Upper lobe of left lung (tissue), 6 donors: Measurements from ENCODE around the gene OGDH. TPM values are rescaled to one million over a fixed set of nuclear protein-coding genes. Genes with fewer than 3 reads are reported as not detected.
A peak's percentile ranks its signal among the peaks of the same experiment; 100 is the strongest.

ENCODE experiments used
- ATAC-seq, 2 donors: fragments of 200-7000 bp; cut with Tn5 transposase; one replicate each; pipeline ENCODE4 v1.9.1; 2022; ENCODE audit warnings: mild to moderate bottlenecking in 2 of 2, moderate library complexity in 2 of 2; ENCODE audit not compliant: low FRiP score in 2 of 2
- DNase-seq, 2 donors: peaks; one replicate each; pipeline ENCODE4 v3.0.0-alpha.2; 2019 to 2020
- H3K27ac ChIP-seq, 4 donors: fragments of 200-600 bp; sonication (generic); one replicate each; pipeline ENCODE4 v1.5.1; 2016 to 2019
- H3K27me3 ChIP-seq, 4 donors: fragments of 200-600 bp; sonication (generic); one replicate each; pipeline ENCODE4 v1.5.1; 2017 to 2019
- H3K36me3 ChIP-seq, 4 donors: fragments of 200-600 bp; sonication (generic); one replicate each; pipeline ENCODE4 v1.5.1; 2016 to 2019
- H3K4me1 ChIP-seq, 4 donors: fragments of 200-600 bp; sonication (generic); one replicate each; pipeline ENCODE4 v1.5.1; 2018 to 2019
- H3K4me3 ChIP-seq, 4 donors: fragments of 200-600 bp; sonication (generic); one replicate each; pipeline ENCODE4 v1.5.1; 2017 to 2019; ENCODE audit warnings: mild to moderate bottlenecking in 2 of 4, moderate library complexity in 1 of 4
- H3K9me3 ChIP-seq, 4 donors: fragments of 200-600 bp; sonication (generic); one replicate each; pipeline ENCODE4 v1.5.1; 2018 to 2019
- EP300 ChIP-seq, 4 donors: sonication (generic); formaldehyde crosslinking; IDR thresholded peaks; one replicate each; pipeline ENCODE4 v1.5.1; 2017; ENCODE audit warnings: antibody characterized with exemption in 4 of 4, control low read depth in 2 of 4
- POLR2A ChIP-seq, 4 donors: fragments of 450-650 bp; IDR thresholded peaks; one replicate each; pipeline ENCODE4 v1.5.1; 2016 to 2017; ENCODE audit warnings: antibody characterized with exemption in 4 of 4, mild to moderate bottlenecking in 2 of 4
- POLR2AphosphoS5 ChIP-seq, 2 donors: sonication (generic); formaldehyde crosslinking; IDR thresholded peaks; one replicate each; pipeline ENCODE4 v1.5.1; 2017; ENCODE audit warnings: antibody characterized with exemption in 2 of 2
- WGBS, 2 donors: methylation state at CpG; one replicate each; pipeline ENCODE4 v1.1.5; 2017 to 2018; 5-methylcytosine and 5-hydroxymethylcytosine counted together
- total RNA-seq, 6 donors: library from RNA; depleted of rRNA in 4 of 6; stranded (reverse); fragments of >200 nt in 4 of 6; gene quantifications; one replicate each; pipeline versions ENCODE4 v1.1.0 to v1.2.1, GENCODE V29; 2016 to 2021
- TF ChIP-seq, protein P1 (sequence below), 6 experiments: fragments of 450-650 bp in 4 of 6; fragments of 200-600 bp in 2 of 6; sonication (generic) in 2 of 6; IDR thresholded peaks; one replicate each; pipeline ENCODE4 v1.5.1; 2016 to 2019; ENCODE audit warnings: antibody characterized with exemption in 6 of 6
- donor health status: DM: no; HTN: no; CAD: no; lungs with moderate emphysema.
- donor health status: DM: no; HTN: yes; CAD: no; lungs with severe emphysema.

OGDH gene
- total RNA-seq, 6 donors from 2014 or later = 76.1 to 160 (median 134) TPM

DNA sequence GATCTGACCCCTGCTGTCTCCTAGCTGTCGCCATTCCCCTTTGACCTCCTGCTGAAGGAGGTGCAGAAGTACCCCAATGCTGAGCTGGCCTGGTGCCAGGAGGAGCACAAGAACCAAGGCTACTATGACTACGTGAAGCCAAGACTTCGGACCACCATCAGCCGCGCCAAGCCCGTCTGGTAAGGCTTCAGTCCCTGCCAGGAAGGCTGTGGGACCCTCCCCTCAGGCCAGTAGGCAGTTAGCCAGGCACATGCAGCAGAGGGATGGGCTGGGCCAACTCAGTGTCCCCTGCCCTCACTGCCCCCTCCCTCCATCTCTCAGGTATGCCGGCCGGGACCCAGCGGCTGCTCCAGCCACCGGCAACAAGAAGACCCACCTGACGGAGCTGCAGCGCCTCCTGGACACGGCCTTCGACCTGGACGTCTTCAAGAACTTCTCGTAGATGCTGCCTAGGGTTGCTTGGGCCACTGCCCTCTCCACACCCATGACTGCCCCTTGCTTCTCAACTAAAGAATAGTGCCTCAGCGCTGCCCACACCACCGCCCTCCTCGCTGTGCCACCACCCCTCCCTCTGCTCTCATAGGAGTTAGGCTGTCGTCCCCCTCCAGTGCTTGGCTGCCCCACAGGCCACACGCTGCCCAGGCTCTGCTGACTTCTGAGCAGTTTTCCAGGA is 101.3 kb downstream of the OGDH start:
- Histone ChIP-seq H3K9me3 (no peaks in the 10 kb centered on the region), H3K27ac (no peak overlapping the region), H3K4me3 (no peak overlapping the region), H3K27me3 (no peaks in the 10 kb centered on the region), H3K4me1 (peaks cover 0 to 7% (median 2%) of the 10 kb centered on the region in 4 donors), H3K36me3 (peaks cover 8 to 46% (median 38%) of the 10 kb centered on the region in 4 donors)
- ATAC-seq (peak in 1 of 2 donors; percentile 16), DNase-seq (peak in 1 of 2 donors; percentile 72)
- TF ChIP-seq EP300 (IDR thresholded peaks at IDR 0.05) (no peak), POLR2AphosphoS5 (IDR thresholded peaks at IDR 0.05) (no peak), POLR2A (IDR thresholded peaks at IDR 0.05) (no peak)
- WGBS, 2 donors = 91 to 93% methylated on average over 13 to 21 of the region's 21 CpGs

DNA sequence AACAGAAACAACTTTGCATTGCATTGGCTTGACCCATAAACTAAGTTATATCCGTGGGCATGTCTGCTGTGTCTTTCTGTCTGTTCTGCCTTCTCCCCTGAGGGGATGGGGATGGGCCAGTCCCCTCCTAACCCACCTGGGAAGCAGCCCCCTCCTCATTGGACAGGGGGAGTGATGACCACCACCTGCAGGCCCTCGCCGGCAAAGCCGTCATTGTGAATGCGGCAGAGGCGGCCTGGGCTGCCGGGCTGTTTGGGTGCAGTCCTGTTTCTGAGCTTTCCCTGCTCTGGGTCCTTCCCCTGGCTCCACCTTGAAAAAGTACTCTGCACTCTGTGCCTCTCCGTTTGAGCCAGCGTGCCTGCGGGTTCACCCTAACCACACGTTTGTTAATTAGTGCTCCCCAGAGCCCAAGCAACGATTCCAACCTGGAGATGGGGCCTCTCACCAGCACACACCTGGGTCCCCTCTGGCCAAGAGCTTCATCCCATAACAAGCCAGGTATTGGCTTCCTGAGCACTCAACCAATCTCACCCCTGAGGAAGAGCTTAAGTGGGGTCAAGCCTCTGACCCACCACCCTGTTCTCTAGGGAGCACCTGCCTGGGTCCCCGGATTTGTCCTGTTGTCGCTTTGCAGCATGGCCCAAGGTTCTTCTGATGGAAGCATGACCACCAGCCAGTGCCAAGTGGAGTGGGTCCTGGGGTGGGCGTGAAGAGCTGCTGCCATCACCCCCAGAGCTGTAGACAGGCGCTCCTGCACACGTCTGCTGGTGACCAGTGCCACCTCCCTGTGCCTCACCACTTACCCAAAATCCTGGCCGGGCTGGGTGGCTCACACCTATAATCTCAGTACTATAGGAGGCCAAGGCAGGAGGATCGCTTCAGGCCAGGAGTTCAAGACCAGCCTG is 102.8 kb downstream of the OGDH start:
- WGBS, 2 donors = 85 to 92% methylated on average over 9 to 18 of the region's 19 CpGs
- peaks cover 0 to 7% (median 2%) of the 10 kb centered on the region in 4 donors for H3K4me1 ChIP-seq
- no peak for ATAC-seq

DNA sequence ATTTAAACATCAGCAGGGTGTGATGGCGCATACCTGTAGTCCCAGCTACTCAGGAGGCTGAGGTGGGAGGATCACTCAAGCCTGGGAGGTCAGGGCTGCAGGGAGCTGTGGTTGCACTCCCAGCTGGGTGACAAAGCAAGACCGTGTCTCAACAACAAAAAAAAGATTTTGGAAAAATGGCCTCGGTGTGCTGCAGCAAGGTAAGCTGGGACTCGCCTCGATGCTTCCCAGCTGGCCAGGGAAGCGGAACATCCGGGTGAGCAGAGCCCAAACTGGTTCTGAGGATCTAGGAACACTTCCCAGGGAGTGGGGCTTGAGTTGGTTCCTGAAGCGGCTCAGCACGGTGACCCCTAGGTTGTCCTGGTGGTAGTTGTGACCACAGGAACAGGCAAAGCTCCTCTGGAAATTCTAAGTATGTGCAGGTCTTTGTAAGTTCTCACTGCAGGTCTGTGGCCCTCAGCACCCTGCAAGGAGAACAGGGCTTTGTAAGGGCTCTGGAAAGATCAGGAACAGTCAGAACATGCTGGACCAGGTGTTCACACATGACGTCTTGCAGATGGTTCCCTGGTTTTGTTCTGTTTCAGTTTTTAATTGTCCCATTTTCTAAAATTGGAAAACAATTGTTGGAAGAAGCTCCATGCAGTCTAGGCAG is 103.6 kb downstream of the OGDH start:
- no peak for DNase-seq
- peaks cover 8 to 35% (median 32%) of the 10 kb centered on the region in 4 donors for H3K36me3 ChIP-seq
- 89 to 90% methylated on average over 8 to 10 of the region's 10 CpGs for WGBS, 2 donors

More for the DNA sequence above, 102.8 kb downstream of the OGDH start:
- Histone ChIP-seq H3K4me3 (no peak overlapping the region), H3K27ac (no peak overlapping the region), H3K9me3 (no peaks in the 10 kb centered on the region), H3K27me3 (no peaks in the 10 kb centered on the region), H3K36me3 (peaks cover 8 to 35% (median 32%) of the 10 kb centered on the region in 4 donors)
- DNase-seq = peak in 1 of 2 donors; percentile 53
- TF ChIP-seq EP300 (IDR thresholded peaks at IDR 0.05) (no peak), POLR2A (IDR thresholded peaks at IDR 0.05) (no peak), POLR2AphosphoS5 (IDR thresholded peaks at IDR 0.05) (no peak)
- TF ChIP-seq, protein P1, sequence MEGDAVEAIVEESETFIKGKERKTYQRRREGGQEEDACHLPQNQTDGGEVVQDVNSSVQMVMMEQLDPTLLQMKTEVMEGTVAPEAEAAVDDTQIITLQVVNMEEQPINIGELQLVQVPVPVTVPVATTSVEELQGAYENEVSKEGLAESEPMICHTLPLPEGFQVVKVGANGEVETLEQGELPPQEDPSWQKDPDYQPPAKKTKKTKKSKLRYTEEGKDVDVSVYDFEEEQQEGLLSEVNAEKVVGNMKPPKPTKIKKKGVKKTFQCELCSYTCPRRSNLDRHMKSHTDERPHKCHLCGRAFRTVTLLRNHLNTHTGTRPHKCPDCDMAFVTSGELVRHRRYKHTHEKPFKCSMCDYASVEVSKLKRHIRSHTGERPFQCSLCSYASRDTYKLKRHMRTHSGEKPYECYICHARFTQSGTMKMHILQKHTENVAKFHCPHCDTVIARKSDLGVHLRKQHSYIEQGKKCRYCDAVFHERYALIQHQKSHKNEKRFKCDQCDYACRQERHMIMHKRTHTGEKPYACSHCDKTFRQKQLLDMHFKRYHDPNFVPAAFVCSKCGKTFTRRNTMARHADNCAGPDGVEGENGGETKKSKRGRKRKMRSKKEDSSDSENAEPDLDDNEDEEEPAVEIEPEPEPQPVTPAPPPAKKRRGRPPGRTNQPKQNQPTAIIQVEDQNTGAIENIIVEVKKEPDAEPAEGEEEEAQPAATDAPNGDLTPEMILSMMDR (IDR thresholded peaks at IDR 0.05) = no peak

DNA sequence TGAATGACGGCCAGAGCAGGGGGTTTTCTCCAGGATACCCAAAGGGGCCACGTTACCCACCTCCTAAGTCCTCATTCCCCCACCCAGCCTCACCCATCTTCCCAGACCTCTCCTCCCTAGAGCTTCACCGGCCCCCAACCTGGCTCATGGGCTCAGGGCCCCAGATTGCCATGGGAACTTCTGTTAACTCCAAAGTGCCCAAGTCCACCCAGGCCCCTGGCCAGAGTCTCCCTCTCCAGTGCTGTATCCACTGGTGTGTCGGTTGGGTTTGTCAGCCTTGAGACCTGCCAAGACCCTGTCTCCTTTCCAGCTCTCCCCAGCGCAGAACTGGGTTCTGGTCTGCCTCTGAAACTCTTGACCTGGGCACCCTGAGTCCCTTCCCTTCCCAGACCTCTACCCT is 105.1 kb downstream of the OGDH start:
- DNase-seq (no peak), ATAC-seq (no peak)
- peaks cover 8 to 35% (median 32%) of the 10 kb centered on the region in 4 donors for H3K36me3 ChIP-seq
- WGBS, 2 donors = 64 to 74% methylated on average over 3 to 5 of the region's 5 CpGs
- H3K27ac ChIP-seq = peak overlapping the region in 2 of 4 donors; percentile 21 to 42
- H3K4me3 ChIP-seq = no peak overlapping the region
- peaks cover 0 to 7% (median 2%) of the 10 kb centered on the region in 4 donors for H3K4me1 ChIP-seq
- no peaks in the 10 kb centered on the region for H3K27me3 ChIP-seq
- no peaks in the 10 kb centered on the region for H3K9me3 ChIP-seq
- TF ChIP-seq, protein P1 (IDR thresholded peaks at IDR 0.05) = no peak
- TF ChIP-seq EP300 (IDR thresholded peaks at IDR 0.05) (no peak), POLR2AphosphoS5 (IDR thresholded peaks at IDR 0.05) (no peak), POLR2A (IDR thresholded peaks at IDR 0.05) (no peak)

More for the DNA sequence above, 103.6 kb downstream of the OGDH start:
- no peaks in the 10 kb centered on the region for H3K27me3 ChIP-seq
- no peaks in the 10 kb centered on the region for H3K9me3 ChIP-seq
- H3K4me3 ChIP-seq = no peak overlapping the region
- no peak for ATAC-seq
- TF ChIP-seq POLR2AphosphoS5 (IDR thresholded peaks at IDR 0.05) (no peak), EP300 (IDR thresholded peaks at IDR 0.05) (no peak), POLR2A (IDR thresholded peaks at IDR 0.05) (no peak)
- TF ChIP-seq, protein P1 (IDR thresholded peaks at IDR 0.05) = no peak
- H3K4me1 ChIP-seq = peaks cover 0 to 7% (median 2%) of the 10 kb centered on the region in 4 donors
- H3K27ac ChIP-seq = no peak overlapping the region
